GM12873 (cell line): ENCODE data around the gene KRT76.

ENCODE experiments used
- CTCF ChIP-seq: IDR thresholded peaks from 2 replicates; pipeline ENCODE4 v1.5.1; 2012; ENCODE audit warnings: low read depth, mild to moderate bottlenecking, moderate library complexity, low read length, control low read depth; ENCODE audit not compliant: insufficient read depth; ENCODE audit errors: missing control alignments

The KRT76 gene

GRCh38 chr12:52721838-52722470 is 55.2 kb downstream of the KRT76 start:
- TF ChIP-seq CTCF, result no peak

GRCh38 chr12:52720365-52720886 is 56.7 kb downstream of the KRT76 start:
- no peak for TF ChIP-seq CTCF
